K562 (cell line): ENCODE data around the gene TMEM39B. TPM values are rescaled to one million over a fixed set of nuclear protein-coding genes. Genes with fewer than 3 reads are reported as not detected.
A peak's percentile ranks its signal among the peaks of the same experiment; 100 is the strongest.

Experiments
- C11orf30 ChIP-seq: fragments of 450-650 bp; IDR thresholded peaks from 2 replicates; pipeline ENCODE4 v1.6.1; 2016; ENCODE audit warnings: low read depth, mild to moderate bottlenecking
- E2F5 ChIP-seq: sonication (generic); formaldehyde crosslinking; IDR thresholded peaks from 2 replicates; pipeline ENCODE4 v1.8.0; 2022; ENCODE audit warnings: mild to moderate bottlenecking, missing genetic modification reagents
- HBP1 ChIP-seq: fragments of 450-650 bp; formaldehyde crosslinking; IDR thresholded peaks from 2 replicates; pipeline ENCODE4 v1.4.0; 2022; ENCODE audit warnings: missing genetic modification characterization
- LARP7 ChIP-seq: fragments of 450-650 bp; IDR thresholded peaks from 2 replicates; pipeline ENCODE4 v1.6.1; 2016
- MEIS2 ChIP-seq: fragments of 450-650 bp; IDR thresholded peaks from 2 replicates; pipeline ENCODE4 v1.6.1; 2014; ENCODE audit warnings: mild to moderate bottlenecking; ENCODE audit not compliant: partially characterized antibody
- MNT ChIP-seq, 2 experiments: fragments of 450-650 bp; conservative IDR thresholded peaks; 2 replicates each; pipeline ENCODE4 v1.6.1; 2017; ENCODE audit warnings: mild to moderate bottlenecking in 2 of 2, moderate library complexity in 2 of 2
- NR2F6 ChIP-seq: fragments of 450-650 bp; formaldehyde crosslinking; IDR thresholded peaks from 2 replicates; pipeline ENCODE4 v1.4.0; 2020; ENCODE audit warnings: mild to moderate bottlenecking
- PHF21A ChIP-seq: fragments of 450-650 bp; IDR thresholded peaks from 2 replicates; pipeline ENCODE4 v1.6.1; 2017; ENCODE audit warnings: low read depth, borderline replicate concordance
- SLC30A9 ChIP-seq: fragments of 250-450 bp; sonication (Bioruptor Pico); IDR thresholded peaks from 2 replicates; pipeline ENCODE4 v1.8.0; 2022; ENCODE audit warnings: mild to moderate bottlenecking, moderate library complexity
- SP2 ChIP-seq: IDR thresholded peaks from 2 replicates; pipeline ENCODE4 v1.6.1; 2011; ENCODE audit warnings: mild to moderate bottlenecking, low read depth, low read length, moderate library complexity; ENCODE audit not compliant: poor library complexity, severe bottlenecking; ENCODE audit errors: extremely low read depth
- TFAM ChIP-seq: fragments of 250-450 bp; sonication (Bioruptor Pico); conservative IDR thresholded peaks from 2 replicates; pipeline ENCODE4 v1.5.0; 2021; ENCODE audit warnings: mild to moderate bottlenecking, moderate library complexity
- TSC22D4 ChIP-seq: fragments of 450-650 bp; IDR thresholded peaks from 2 replicates; pipeline ENCODE4 v1.6.1; 2016; ENCODE audit warnings: missing genetic modification characterization, missing biosample characterization, control low read depth
- YY1 ChIP-seq, 3 experiments: IDR thresholded peaks; 2 replicates each; pipeline ENCODE4 v1.6.1; 2011; ENCODE audit warnings: low read length in 2 of 3, mild to moderate bottlenecking in 2 of 3, moderate library complexity in 2 of 3, borderline replicate concordance in 1 of 3, control low read depth in 1 of 3, low read depth in 1 of 3; ENCODE audit not compliant: insufficient read depth in 3 of 3, insufficient replicate concordance in 2 of 3, control insufficient read depth in 1 of 3, insufficient read length in 1 of 3; ENCODE audit errors: extremely low read depth in 1 of 3
- ZBTB9 ChIP-seq: fragments of 450-650 bp; formaldehyde crosslinking; IDR thresholded peaks from 2 replicates; pipeline ENCODE4 v1.4.0; 2020; ENCODE audit warnings: mild to moderate bottlenecking, moderate library complexity
- ZNF124 ChIP-seq: sonication (generic); formaldehyde crosslinking; IDR thresholded peaks from 2 replicates; pipeline ENCODE4 v1.8.1; 2022; ENCODE audit warnings: missing genetic modification reagents
- ZNF785 ChIP-seq: fragments of 250-450 bp; sonication (Bioruptor Pico); IDR thresholded peaks from 2 replicates; pipeline ENCODE4 v1.4.0; 2020; ENCODE audit warnings: mild to moderate bottlenecking
- polyA plus RNA-seq, 8 experiments: library from polyadenylated mRNA; depleted of rRNA in 4 of 8; stranded (reverse) in 5 of 8; unstranded in 3 of 8; fragments of >200 nt; fragmentation: Nextera tagmentation in 2 of 8; fragmentation: Illumina TruSeq in 1 of 8; extraction: Ambion mirVana in 2 of 8; extraction: Trizol in 1 of 8; gene quantifications; 2 replicates each; pipeline versions ENCODE4 v1.2.1 to v1.2.3, GENCODE V29; 2011 to 2014; ENCODE audit warnings: inconsistent platforms in 1 of 8, missing spikeins in 1 of 8
- total RNA-seq, 7 experiments: library from RNA; depleted of rRNA in 6 of 7; stranded (reverse); fragments of >200 nt in 6 of 7; fragmentation: Illumina TruSeq in 2 of 7; extraction: Trizol in 2 of 7; gene quantifications; 2 replicates each; pipeline versions ENCODE4 v1.2.1 to v1.2.3, GENCODE V29; 2011 to 2021; ENCODE audit warnings: low replicate concordance in 1 of 7
- TF ChIP-seq, protein P1 (sequence below), 2 experiments: fragments of 200-800 bp in 1 of 2; sonication (Bioruptor generic) in 1 of 2; sonication (generic) in 1 of 2; formaldehyde crosslinking in 1 of 2; IDR thresholded peaks in 1 of 2; conservative IDR thresholded peaks in 1 of 2; 2 replicates each; pipeline versions ENCODE4 v1.5.0 to v1.6.1; 2016 to 2020; ENCODE audit warnings: missing compliant biosample characterization in 1 of 2, missing genetic modification characterization in 1 of 2, missing genetic modification reagents in 1 of 2
- TF ChIP-seq, protein P2 (sequence below): fragments of 250-450 bp; sonication (Bioruptor Pico); IDR thresholded peaks from 2 replicates; pipeline ENCODE4 v1.4.0; 2020; ENCODE audit warnings: borderline replicate concordance

TMEM39B gene
- total and polyA plus RNA-seq, 9 of the 15 experiments (the other 6 are each of a cell fraction or from before 2014, with no cell fraction given), result 0.92 to 28.5 (median 9.7) TPM

DNA sequence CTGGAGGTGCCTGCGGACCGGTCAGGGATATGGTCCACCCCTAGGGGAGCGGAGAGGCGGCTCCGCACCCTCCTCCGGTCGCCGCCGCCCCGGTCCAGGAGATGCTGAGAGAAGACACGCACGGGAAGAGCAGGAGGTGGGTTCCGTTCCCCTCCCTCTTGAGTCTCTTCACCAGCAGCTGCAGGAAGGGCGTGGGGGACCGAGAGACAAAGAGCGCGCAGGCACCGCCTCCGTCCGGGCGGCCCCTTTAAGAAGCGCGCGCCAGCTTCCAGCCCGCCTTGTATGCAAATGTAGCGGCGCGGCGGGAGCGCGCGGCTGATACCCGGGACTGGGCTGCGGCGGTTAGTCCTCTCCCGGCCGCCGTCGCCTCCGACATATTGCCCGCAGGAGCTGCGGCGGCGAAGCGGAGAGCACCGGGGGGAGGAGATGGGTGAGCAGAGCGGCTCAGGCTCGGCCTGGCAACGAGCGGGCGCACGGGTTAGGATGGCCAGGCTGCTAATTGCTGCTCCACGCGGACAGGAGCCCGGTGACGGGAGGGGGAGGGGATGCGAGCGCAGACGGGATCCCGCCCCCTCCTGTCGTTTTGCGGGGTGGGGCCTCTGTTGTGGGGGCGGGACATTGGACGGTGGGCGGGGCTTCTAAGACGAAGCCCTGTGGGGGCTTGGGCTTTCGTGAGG is at the start of gene TMEM39B (continued):
- TF ChIP-seq, protein P1, sequence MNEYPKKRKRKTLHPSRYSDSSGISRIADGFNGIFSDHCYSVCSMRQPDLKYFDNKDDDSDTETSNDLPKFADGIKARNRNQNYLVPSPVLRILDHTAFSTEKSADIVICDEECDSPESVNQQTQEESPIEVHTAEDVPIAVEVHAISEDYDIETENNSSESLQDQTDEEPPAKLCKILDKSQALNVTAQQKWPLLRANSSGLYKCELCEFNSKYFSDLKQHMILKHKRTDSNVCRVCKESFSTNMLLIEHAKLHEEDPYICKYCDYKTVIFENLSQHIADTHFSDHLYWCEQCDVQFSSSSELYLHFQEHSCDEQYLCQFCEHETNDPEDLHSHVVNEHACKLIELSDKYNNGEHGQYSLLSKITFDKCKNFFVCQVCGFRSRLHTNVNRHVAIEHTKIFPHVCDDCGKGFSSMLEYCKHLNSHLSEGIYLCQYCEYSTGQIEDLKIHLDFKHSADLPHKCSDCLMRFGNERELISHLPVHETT (CRISPR knock-in tag; conservative IDR thresholded peaks at IDR 0.05 in 1 of 2, IDR thresholded peaks at IDR 0.05 in 1 of 2), result peak in 1 of 2 experiments; percentile 87; a peak in 2 of 4 replicates
- no peak for TF ChIP-seq PHF21A
- TF ChIP-seq ZNF124 (CRISPR knock-in tag), result no peak
- TF ChIP-seq SLC30A9, result no peak
- TF ChIP-seq E2F5, result no peak
- TF ChIP-seq C11orf30, result peak; percentile 56
- TF ChIP-seq LARP7, result 0 out of 2 replicates have a peak, but pooled peaks have one; percentile 7
- TF ChIP-seq HBP1, result no peak
- TF ChIP-seq MNT (conservative IDR thresholded peaks at IDR 0.05), result peak; percentile 91 to 96
- no peak for TF ChIP-seq SP2
- no peak for TF ChIP-seq TSC22D4 (tag)
- TF ChIP-seq YY1 (IDR thresholded peaks at IDR 0.05; ENCODE audit: borderline replicate concordance in 1 of 3, control insufficient read depth in 1 of 3, extremely low read depth in 1 of 3, insufficient read depth in 3 of 3, insufficient read length in 1 of 3, insufficient replicate concordance in 2 of 3, low read depth in 1 of 3, low read length in 2 of 3), result peak in 2 of 3 experiments; percentile 84 to 88
- no peak for TF ChIP-seq TFAM (CRISPR knock-in tag)
- no peak for TF ChIP-seq NR2F6 (CRISPR knock-in tag)
- 0 out of 2 replicates have a peak, but pooled peaks have one; percentile 14 for TF ChIP-seq ZBTB9 (CRISPR knock-in tag)
- no peak for TF ChIP-seq MEIS2
- no peak for TF ChIP-seq ZNF785 (CRISPR knock-in tag)
- TF ChIP-seq, protein P2, sequence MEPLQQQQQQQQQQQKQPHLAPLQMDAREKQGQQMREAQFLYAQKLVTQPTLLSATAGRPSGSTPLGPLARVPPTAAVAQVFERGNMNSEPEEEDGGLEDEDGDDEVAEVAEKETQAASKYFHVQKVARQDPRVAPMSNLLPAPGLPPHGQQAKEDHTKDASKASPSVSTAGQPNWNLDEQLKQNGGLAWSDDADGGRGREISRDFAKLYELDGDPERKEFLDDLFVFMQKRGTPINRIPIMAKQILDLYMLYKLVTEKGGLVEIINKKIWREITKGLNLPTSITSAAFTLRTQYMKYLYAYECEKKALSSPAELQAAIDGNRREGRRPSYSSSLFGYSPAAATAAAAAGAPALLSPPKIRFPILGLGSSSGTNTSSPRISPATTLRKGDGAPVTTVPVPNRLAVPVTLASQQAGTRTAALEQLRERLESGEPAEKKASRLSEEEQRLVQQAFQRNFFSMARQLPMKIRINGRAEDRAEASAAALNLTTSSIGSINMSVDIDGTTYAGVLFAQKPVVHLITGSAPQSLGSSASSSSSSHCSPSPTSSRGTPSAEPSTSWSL (CRISPR knock-in tag), result no peak
